ENCODE measurements around the gene CARS1.
A peak's percentile ranks its signal among the peaks of the same experiment; 100 is the strongest.

Gene CARS1

DNA sequence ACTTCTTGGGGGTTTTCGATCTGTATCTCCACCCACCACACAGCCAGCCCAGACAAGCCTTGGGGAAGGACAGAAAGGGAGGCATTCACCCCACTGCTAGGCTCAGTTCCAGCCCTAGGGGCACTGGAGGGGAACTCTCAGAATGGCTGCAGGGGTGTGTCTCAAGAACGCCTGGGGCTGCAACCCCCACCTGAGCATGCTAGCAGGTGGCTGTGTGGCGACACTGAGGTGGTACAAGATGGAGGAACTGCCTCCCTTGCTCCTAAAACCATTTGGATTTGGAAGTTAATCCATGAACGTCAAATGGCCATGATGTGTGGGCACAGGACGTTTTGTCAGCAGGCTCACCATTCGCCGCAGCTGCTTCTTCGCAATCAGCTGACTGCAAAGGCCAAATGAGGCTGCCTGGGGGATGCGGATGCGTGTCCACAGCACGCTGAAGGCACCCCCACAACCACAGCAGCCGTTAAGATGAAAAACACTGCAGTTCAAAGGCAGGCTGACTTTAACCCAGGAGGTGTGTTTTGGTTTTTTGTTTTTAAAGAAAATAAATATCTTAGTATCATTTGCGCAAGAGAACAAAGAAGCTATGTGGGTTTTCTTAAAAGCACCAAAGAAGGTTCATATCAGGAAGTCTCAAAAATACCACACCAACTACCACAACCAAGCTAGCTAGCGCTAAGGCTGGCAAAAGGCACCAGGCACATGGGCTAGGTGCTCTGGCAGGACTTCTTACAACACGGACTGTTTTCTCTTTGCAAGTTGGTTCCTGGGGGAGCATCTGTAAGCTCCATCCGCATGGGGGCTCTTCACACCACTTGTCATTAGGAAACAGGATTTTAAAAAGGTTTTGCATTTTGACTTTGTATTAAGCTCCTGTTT, 42.9 kb downstream of the CARS1 start:
- H3K36me3 ChIP-seq (ENCODE audit: insufficient read depth, insufficient read length, low read length), result peaks cover 84% of the 10 kb centered on the region

DNA sequence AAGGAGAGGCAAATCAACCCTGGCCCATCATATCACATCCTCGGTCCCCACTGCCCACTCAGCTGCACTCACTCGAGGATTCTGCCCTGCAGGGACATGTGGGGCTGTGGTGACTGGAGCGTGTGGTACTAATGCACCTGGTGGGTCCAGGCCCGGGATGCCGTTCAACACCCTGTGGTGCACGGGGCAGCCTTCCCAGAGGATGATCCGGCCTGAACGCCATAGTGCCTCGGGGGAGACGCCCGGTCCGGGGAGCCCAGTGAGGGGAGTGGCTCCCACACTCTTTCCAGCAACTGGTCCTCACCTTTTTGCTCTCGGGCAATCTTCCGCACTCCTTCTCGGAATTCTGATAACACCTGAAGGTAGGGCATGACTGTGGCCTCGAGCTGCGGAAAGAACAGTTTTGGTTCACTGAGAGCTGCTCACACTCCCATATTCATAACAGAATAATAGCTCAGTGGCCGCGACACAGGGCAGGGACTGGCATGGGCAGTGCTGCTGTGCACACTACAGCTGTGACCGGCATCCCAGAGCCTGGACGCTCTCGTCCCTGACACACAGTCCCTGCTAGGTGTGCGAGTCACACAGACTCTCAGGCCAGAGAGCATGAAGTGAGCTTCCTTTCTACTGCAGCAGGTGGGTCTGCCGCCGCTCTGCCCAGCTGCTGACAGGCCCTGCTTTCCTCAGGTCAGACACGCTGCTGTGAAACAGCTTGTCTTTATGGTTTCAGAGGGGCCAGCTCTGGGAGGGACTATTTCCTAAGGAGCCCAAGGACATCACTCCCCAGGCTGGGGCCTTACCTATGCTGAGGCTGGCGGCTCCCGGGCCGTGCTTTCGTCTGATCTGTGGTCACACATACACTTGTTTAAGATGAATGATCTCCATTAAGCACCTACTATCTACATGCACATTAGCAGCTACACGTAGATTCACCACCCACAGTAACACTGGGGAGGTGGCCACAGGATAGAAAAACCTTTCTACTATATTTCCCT, 45.0 kb downstream of the CARS1 start:
- Histone ChIP-seq H3K4me1 (ENCODE audit: insufficient read depth, insufficient read length) (peaks cover 5% of the 10 kb centered on the region), H3K36me3 (ENCODE audit: insufficient read depth, insufficient read length, low read length) (peaks cover 80% of the 10 kb centered on the region), H3K4me3 (ENCODE audit: insufficient read length, low read depth) (no peak overlapping the region), H3K9ac (ENCODE audit: insufficient read length, low read depth) (no peak overlapping the region), H3K9me3 (ENCODE audit: insufficient read depth, low read length) (no peaks in the 10 kb centered on the region), H3K27me3 (ENCODE audit: insufficient read depth, insufficient read length) (no peaks in the 10 kb centered on the region)
- DNase-seq (ENCODE audit: low read depth, low spot score), result no peak
- TF ChIP-seq ZNF274 (IDR thresholded peaks at IDR 0.05; ENCODE audit: low read depth, low read length) (no peak), YY1 (IDR thresholded peaks at IDR 0.05; ENCODE audit: insufficient read depth, insufficient read length) (no peak), SUZ12 (IDR thresholded peaks at IDR 0.05; ENCODE audit: extremely low read depth, insufficient read depth, insufficient read length) (no peak)

More for the DNA sequence above, 42.9 kb downstream of the CARS1 start:
- Histone ChIP-seq H3K4me1 (ENCODE audit: insufficient read depth, insufficient read length) (peaks cover 2% of the 10 kb centered on the region), H3K4me3 (ENCODE audit: insufficient read length, low read depth) (no peak overlapping the region), H3K27me3 (ENCODE audit: insufficient read depth, insufficient read length) (no peaks in the 10 kb centered on the region), H3K9ac (ENCODE audit: insufficient read length, low read depth) (no peak overlapping the region), H3K9me3 (ENCODE audit: insufficient read depth, low read length) (no peaks in the 10 kb centered on the region)
- TF ChIP-seq ZNF274 (IDR thresholded peaks at IDR 0.05; ENCODE audit: low read depth, low read length) (no peak), YY1 (IDR thresholded peaks at IDR 0.05; ENCODE audit: insufficient read depth, insufficient read length) (no peak), SUZ12 (IDR thresholded peaks at IDR 0.05; ENCODE audit: extremely low read depth, insufficient read depth, insufficient read length) (no peak)
- DNase-seq (ENCODE audit: low read depth, low spot score), result no peak

DNA sequence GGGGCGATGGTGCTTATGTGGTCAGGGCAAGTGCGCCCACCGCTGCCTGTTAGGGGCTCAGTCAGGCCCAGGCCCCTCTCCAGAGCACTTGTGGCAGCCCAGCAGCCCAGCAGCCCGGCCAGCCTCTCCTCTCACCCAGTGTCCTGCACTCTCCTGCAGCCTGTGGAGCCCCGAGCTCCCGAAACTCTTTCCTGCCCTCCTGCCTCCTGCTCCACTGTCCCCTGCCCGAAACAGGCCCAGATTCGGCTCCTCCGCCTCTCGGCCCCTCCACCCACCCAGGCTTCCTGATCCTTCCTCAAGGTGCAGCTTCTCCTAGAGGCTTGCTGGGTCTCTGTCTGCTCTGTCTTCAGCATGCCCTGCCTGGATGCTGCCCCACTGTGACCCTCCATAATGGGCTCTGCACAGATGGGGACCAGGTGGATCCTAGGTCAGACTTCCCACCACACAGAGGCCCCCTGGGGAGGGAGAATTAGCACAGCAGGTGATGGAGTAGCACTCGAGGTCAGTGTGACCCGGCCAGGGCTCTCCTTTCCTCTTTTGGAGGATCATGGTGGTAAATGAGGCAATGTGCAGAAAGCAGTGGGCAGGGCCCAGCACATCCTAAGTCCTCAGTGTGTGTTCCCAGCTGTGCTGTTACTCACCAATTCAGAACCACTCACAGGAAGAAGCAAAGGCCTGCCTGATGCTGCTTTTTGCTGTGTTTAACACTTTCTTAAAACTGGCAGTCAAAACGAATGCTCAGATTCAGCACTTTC, 46.5 kb downstream of the CARS1 start:
- DNase-seq (ENCODE audit: low read depth, low spot score), result no peak
- peaks cover 81% of the 10 kb centered on the region for H3K36me3 ChIP-seq (ENCODE audit: insufficient read depth, insufficient read length, low read length)
- no peaks in the 10 kb centered on the region for H3K27me3 ChIP-seq (ENCODE audit: insufficient read depth, insufficient read length)
- H3K9me3 ChIP-seq (ENCODE audit: insufficient read depth, low read length), result no peaks in the 10 kb centered on the region
- H3K4me1 ChIP-seq (ENCODE audit: insufficient read depth, insufficient read length), result peaks cover 6% of the 10 kb centered on the region
- H3K9ac ChIP-seq (ENCODE audit: insufficient read length, low read depth), result peak overlapping the region; percentile 25
- no peak for TF ChIP-seq SUZ12 (IDR thresholded peaks at IDR 0.05; ENCODE audit: extremely low read depth, insufficient read depth, insufficient read length)
- no peak for TF ChIP-seq ZNF274 (IDR thresholded peaks at IDR 0.05; ENCODE audit: low read depth, low read length)
- no peak for TF ChIP-seq YY1 (IDR thresholded peaks at IDR 0.05; ENCODE audit: insufficient read depth, insufficient read length)
- no peak overlapping the region for H3K4me3 ChIP-seq (ENCODE audit: insufficient read length, low read depth)

DNA sequence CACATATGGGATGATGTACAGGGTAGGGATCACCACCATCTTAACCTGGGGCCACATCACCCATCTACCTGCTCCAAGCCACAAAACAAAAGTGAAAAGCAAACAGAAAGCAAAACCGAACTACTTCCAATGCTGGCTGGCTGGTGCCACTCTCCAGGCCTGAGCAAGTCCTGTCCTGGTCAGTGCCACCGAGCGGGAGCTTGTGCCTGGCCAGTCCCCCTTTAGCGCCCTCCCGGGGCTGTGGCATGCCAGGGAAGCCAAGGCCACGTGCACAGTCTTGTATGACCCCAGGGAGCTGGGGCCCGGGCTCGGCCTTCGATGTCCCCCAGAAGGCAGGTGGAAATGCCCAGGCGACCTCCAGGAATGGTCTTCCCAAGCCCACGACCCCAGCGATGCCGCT, 47.2 kb downstream of the CARS1 start:
- TF ChIP-seq SUZ12 (IDR thresholded peaks at IDR 0.05; ENCODE audit: extremely low read depth, insufficient read depth, insufficient read length) (no peak), ZNF274 (IDR thresholded peaks at IDR 0.05; ENCODE audit: low read depth, low read length) (no peak), YY1 (IDR thresholded peaks at IDR 0.05; ENCODE audit: insufficient read depth, insufficient read length) (no peak)
- peaks cover 80% of the 10 kb centered on the region for H3K36me3 ChIP-seq (ENCODE audit: insufficient read depth, insufficient read length, low read length)
- no peaks in the 10 kb centered on the region for H3K27me3 ChIP-seq (ENCODE audit: insufficient read depth, insufficient read length)
- no peak overlapping the region for H3K4me3 ChIP-seq (ENCODE audit: insufficient read length, low read depth)
- no peaks in the 10 kb centered on the region for H3K9me3 ChIP-seq (ENCODE audit: insufficient read depth, low read length)
- DNase-seq (ENCODE audit: low read depth, low spot score), result no peak
- no peak overlapping the region for H3K9ac ChIP-seq (ENCODE audit: insufficient read length, low read depth)
- H3K4me1 ChIP-seq (ENCODE audit: insufficient read depth, insufficient read length), result peaks cover 6% of the 10 kb centered on the region

DNA sequence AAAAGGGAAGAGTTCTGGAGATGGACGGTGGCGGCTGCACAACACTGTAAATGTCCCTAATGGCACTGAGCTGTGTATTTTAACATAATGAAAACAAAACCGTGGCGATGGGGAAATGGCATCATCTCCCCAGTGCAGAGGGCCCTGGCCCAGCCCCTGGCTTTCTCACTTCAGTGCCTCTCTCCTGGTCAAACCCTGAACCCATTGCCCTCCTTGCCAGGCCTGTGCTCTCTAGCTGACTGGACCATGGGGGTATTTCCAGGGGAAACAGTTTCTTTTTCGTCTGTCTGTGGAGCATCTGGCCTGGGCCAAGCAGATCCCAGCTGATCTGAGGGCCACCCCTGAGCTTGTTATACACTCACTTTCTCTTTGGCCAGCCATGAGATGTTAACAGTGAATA, 47.7 kb downstream of the CARS1 start:
- no peak for DNase-seq (ENCODE audit: low read depth, low spot score)
- H3K36me3 ChIP-seq (ENCODE audit: insufficient read depth, insufficient read length, low read length), result peaks cover 77% of the 10 kb centered on the region
- H3K9ac ChIP-seq (ENCODE audit: insufficient read length, low read depth), result no peak overlapping the region
- TF ChIP-seq SUZ12 (IDR thresholded peaks at IDR 0.05; ENCODE audit: extremely low read depth, insufficient read depth, insufficient read length) (no peak), ZNF274 (IDR thresholded peaks at IDR 0.05; ENCODE audit: low read depth, low read length) (no peak), YY1 (IDR thresholded peaks at IDR 0.05; ENCODE audit: insufficient read depth, insufficient read length) (no peak)
- H3K4me3 ChIP-seq (ENCODE audit: insufficient read length, low read depth), result no peak overlapping the region
- H3K9me3 ChIP-seq (ENCODE audit: insufficient read depth, low read length), result no peaks in the 10 kb centered on the region
- H3K27me3 ChIP-seq (ENCODE audit: insufficient read depth, insufficient read length), result no peaks in the 10 kb centered on the region
- peaks cover 6% of the 10 kb centered on the region for H3K4me1 ChIP-seq (ENCODE audit: insufficient read depth, insufficient read length)

DNA sequence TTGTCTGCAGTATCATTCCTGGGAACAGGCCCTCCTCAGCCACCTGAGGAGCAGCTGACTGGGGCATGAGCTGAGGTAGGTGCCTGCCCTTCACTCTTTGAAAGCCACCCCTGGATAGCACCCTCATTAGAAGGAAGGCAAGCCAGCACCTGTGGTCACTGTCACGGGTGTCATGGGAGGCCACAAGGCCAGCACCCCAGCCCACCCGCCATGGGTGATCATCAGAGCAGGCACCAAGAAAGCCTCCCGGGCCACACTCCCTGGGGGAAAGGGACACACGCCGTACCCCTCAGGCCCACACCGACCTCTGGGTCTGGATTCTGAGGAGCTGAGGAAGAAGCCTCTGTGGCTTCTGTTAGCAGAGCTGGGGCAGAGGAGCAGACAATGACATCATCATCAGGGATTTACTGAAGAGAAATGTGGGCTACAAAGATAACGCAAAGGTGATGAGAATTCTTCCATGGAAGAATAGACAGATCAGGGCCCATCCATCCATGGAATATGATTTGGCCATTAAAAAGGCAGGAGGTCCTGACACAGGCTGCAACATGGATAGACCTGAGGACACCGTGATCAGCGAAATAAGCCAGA, 48.4 kb downstream of the CARS1 start:
- H3K9me3 ChIP-seq (ENCODE audit: insufficient read depth, low read length), result no peaks in the 10 kb centered on the region
- H3K9ac ChIP-seq (ENCODE audit: insufficient read length, low read depth), result no peak overlapping the region
- peaks cover 7% of the 10 kb centered on the region for H3K4me1 ChIP-seq (ENCODE audit: insufficient read depth, insufficient read length)
- no peak overlapping the region for H3K4me3 ChIP-seq (ENCODE audit: insufficient read length, low read depth)
- H3K36me3 ChIP-seq (ENCODE audit: insufficient read depth, insufficient read length, low read length), result peaks cover 78% of the 10 kb centered on the region
- TF ChIP-seq SUZ12 (IDR thresholded peaks at IDR 0.05; ENCODE audit: extremely low read depth, insufficient read depth, insufficient read length), result no peak
- no peak for TF ChIP-seq YY1 (IDR thresholded peaks at IDR 0.05; ENCODE audit: insufficient read depth, insufficient read length)
- TF ChIP-seq ZNF274 (IDR thresholded peaks at IDR 0.05; ENCODE audit: low read depth, low read length), result no peak
- H3K27me3 ChIP-seq (ENCODE audit: insufficient read depth, insufficient read length), result no peaks in the 10 kb centered on the region
- DNase-seq (ENCODE audit: low read depth, low spot score), result no peak

Data from NT2/D1 (cell line).